ENCODE data around the gene KLRC2.
"Not testable (repeated sequence)": the region's sequence is repeated elsewhere in the genome, so short reads cannot be mapped to it uniquely, and the experiment has no call there.

KLRC2 gene

DNA sequence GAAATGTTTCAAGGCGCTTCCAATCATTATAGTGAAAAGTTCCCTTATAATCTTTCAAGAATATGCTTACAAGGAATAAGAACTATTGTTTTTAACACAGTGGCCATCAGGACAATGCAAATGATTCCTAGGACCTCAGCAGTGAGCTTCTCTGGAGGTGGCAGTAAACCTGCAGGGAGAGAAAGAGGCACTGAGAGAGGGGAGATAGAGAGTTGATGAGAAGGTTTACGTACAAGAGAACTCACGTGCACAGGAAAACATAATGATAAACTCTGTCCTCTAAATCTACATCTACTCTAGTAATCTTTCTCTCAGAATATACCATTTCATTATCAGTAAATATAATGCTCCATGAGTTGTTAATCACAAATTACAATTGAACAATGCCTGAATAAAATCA, 27.0 kb downstream of the KLRC2 start:
- TF ChIP-seq, protein P1, sequence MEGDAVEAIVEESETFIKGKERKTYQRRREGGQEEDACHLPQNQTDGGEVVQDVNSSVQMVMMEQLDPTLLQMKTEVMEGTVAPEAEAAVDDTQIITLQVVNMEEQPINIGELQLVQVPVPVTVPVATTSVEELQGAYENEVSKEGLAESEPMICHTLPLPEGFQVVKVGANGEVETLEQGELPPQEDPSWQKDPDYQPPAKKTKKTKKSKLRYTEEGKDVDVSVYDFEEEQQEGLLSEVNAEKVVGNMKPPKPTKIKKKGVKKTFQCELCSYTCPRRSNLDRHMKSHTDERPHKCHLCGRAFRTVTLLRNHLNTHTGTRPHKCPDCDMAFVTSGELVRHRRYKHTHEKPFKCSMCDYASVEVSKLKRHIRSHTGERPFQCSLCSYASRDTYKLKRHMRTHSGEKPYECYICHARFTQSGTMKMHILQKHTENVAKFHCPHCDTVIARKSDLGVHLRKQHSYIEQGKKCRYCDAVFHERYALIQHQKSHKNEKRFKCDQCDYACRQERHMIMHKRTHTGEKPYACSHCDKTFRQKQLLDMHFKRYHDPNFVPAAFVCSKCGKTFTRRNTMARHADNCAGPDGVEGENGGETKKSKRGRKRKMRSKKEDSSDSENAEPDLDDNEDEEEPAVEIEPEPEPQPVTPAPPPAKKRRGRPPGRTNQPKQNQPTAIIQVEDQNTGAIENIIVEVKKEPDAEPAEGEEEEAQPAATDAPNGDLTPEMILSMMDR (IDR thresholded peaks at IDR 0.05; ENCODE audit: borderline replicate concordance, insufficient read depth, low read depth, low read length), result no peak
- H3K4me3 ChIP-seq (ENCODE audit: low read depth, low read length), result no peak overlapping the region

DNA sequence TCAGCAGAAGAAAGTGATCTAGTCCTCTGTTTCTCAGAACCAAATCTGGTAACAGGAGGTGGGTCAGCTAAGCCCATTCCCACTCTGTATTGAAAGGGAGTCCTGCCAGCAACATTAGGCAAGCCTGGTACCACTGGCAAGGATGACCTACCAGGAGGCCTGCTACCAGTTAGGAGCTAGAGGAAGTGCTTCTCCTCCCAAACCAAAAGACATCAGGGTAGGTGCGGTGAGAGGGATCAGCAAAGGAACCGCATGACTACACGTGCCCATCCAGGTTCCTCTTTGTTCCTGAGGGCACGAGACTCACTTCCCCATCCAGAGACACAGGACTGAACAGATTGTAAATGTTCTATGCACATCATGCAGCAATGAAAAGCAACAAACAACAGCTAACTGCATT, 29.1 kb downstream of the KLRC2 start:
- no peak overlapping the region for H3K4me3 ChIP-seq (ENCODE audit: low read depth, low read length)
- TF ChIP-seq, protein P1 (IDR thresholded peaks at IDR 0.05; ENCODE audit: borderline replicate concordance, insufficient read depth, low read depth, low read length), result no peak

DNA sequence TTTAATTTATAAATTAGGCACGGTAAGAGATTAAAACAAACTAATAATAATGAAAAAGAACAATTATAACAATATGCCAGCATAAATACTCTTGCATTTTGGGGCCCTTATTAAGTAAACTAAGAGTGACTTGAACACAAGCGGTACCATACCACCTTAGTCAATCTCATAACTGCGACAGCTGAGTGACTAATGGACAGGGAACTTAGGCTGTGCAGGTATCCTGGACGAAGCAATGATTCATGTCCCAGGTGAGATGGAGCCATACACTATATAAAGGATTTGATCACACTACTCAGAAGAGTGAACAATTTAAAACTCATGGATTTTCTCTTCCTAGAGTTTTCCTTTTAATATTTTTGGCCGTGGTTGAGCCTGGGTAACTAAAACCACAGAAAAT, 30.5 kb downstream of the KLRC2 start:
- TF ChIP-seq, protein P1 (IDR thresholded peaks at IDR 0.05; ENCODE audit: borderline replicate concordance, insufficient read depth, low read depth, low read length), result no peak
- H3K4me3 ChIP-seq (ENCODE audit: low read depth, low read length), result no peak overlapping the region

DNA sequence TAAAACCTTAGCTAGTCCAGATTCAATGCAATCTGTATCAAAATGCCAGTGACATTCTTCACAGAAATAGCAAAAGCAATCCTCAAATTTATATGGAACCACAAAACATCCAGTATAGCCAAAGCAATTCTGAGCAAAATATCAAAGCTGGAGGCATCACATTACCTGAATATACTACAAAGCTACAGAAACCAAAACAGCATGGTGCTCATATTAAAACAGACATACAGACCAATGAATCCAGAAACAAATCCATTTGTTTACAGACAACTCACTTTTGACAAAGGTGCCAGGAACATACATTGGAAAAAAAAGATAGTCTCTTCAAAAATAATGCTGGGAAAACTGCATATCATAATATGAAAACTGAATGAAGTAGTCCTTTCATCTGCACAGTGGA, 31.0 kb downstream of the KLRC2 start:
- no peak overlapping the region for H3K4me3 ChIP-seq (ENCODE audit: low read depth, low read length)
- TF ChIP-seq, protein P1 (IDR thresholded peaks at IDR 0.05; ENCODE audit: borderline replicate concordance, insufficient read depth, low read depth, low read length), result no peak

DNA sequence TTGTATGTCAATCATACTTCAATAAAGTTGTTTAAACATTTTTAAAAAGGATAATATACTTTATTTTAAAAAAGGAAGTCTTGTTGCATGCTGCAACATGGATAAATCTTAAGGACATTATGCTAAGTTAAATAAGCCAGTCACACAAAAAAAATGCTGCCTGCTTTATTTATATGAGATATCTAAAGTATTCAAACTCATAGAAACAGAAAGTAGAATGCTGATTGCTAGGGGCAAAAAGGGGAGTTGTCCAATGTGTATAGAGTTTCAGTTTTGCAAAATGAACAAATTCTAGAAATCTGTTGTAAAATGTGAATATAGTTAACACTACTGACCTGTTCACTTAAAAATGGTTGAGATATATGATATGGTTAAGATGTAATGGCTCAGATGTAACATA, 35.0 kb downstream of the KLRC2 start:
- no peak overlapping the region for H3K4me3 ChIP-seq (ENCODE audit: low read depth, low read length)
- TF ChIP-seq, protein P1 (IDR thresholded peaks at IDR 0.05; ENCODE audit: borderline replicate concordance, insufficient read depth, low read depth, low read length), result no peak

DNA sequence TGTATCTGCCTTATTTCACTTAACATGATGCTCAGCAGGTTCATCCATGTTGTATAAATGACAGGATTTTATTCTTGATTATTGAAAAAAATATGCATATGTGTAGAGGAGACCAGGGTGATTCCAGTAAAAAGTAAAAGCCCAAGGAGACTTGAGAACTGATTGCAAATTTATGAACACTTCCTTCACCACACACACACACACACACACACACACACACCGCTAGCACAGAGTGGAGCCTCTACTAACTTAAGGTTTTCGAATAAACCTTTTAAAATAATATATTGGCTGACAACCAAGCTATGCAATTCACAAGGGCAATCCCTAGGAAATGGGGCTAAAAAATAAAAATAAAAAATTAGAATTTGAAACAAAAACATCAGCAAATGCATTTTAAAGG, 37.6 kb downstream of the KLRC2 start:
- H3K4me3 ChIP-seq (ENCODE audit: low read depth, low read length), result no peak overlapping the region
- TF ChIP-seq, protein P1 (IDR thresholded peaks at IDR 0.05; ENCODE audit: borderline replicate concordance, insufficient read depth, low read depth, low read length), result no peak

DNA sequence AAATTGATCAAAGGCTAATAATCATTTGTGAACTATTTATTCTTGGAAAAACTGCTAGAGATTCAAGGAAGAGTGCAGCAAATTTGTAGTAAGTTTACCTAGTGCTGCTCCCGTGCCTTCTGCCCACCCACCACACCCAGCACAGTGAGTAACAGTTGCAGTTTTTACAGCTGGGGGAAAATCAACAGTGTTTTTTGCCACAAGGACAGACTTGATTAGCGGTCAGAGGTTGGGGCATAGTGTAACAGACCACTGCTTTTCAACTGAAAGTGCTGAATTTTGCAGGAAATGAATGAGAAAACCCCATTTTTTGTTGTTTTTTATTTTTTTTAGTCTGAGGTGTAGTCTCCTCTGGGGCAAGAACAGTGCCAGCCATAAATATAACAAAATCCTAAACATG, 38.5 kb downstream of the KLRC2 start:
- no peak overlapping the region for H3K4me3 ChIP-seq (ENCODE audit: low read depth, low read length)
- TF ChIP-seq, protein P1 (IDR thresholded peaks at IDR 0.05; ENCODE audit: borderline replicate concordance, insufficient read depth, low read depth, low read length), result no peak

DNA sequence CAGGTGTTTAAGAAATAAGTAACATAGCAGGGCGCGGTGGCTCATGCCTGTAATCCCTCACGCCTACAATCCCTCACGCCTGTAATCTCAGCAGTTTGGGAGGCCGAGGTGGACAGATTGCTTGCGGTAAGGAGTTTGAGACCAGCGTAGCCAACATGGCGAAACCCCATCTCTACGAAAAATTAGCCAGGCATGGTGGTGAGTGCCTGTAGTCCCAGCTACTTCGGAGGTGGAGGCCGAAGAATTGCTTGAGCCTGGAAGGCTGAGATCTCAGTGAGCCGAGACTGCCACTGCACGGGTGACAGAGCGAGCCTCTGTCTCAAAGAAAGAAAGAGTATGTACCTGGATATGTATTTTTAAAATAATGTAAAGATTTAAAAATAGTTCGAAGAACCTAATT, 39.6 kb downstream of the KLRC2 start:
- H3K4me3 ChIP-seq (ENCODE audit: low read depth, low read length), result not testable (repeated sequence)

All from GM12875 (cell line).